Middle frontal gyrus (tissue), 1 donor: ENCODE results near the gene RAD9A.

Experiments
- DNase-seq: peaks from one replicate; pipeline ENCODE4 v3.0.0-alpha.2; 2015; ENCODE audit warnings: low spot score; ENCODE audit errors: extremely low spot score

The RAD9A gene

GRCh38 chr11:67356864-67357561, 34.8 kb upstream of the RAD9A start:
- peak; percentile 38 for DNase-seq

DNA sequence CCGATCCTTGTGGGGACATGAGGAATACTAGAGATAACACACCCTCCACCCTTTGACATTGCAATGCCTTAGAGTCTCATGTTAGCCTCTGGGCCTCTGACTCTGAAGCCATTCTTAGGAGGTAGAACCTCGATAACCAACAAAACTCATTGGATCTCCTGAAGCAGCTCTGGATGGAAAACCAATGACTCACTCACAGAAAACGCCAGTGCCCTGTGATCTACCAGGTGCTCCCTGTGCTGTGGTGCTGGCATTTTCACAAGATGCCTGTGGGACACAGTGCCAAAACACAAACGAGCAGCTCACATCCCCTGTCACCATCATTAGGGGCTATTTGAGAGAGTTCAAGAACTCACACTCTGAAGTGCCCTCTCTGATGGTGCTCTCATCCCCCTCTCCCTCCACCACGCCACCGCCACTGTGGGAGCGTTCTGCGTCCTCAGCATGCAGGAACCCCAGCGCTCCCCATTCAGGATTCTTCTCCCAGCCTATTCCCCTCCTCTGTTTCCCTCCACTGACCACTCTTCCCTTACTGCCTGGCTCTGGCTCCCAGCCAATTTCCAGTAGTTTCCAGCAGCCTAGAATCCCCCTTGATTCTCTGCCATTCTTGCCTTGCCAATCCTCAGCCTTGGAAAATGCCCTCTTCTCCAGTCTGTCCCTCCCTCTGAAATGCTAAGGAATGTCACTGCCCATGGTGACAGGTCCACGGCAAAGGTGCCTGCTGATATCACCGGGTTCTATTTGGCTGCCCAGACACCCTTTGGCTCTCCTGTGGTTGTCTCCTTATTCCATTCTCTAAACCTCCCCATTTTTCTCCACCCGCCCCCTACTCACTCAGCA, 33.7 kb upstream of the RAD9A start:
- no peak for DNase-seq

DNA sequence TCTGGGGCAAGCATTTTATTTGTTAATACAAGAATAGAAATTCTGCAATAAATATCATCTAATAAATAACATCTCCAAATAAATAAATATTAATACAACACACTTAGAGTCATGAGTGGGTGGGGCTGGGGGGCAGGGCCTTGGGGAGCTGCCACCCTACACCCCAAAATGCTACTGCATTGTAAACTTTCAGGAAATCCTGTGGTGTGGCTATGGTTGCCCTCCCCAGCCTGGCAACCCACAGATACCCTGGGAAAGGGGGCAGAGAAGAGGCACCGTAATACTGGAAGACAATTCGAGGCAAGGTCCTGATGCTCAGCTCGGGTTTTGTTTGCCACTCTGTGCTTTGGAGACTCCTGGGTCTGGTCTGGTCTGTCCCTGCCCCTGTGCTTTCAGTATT, 27.6 kb upstream of the RAD9A start:
- DNase-seq = no peak

GRCh38 chr11:67364783-67365722, 26.7 kb upstream of the RAD9A start:
- no peak for DNase-seq

DNA sequence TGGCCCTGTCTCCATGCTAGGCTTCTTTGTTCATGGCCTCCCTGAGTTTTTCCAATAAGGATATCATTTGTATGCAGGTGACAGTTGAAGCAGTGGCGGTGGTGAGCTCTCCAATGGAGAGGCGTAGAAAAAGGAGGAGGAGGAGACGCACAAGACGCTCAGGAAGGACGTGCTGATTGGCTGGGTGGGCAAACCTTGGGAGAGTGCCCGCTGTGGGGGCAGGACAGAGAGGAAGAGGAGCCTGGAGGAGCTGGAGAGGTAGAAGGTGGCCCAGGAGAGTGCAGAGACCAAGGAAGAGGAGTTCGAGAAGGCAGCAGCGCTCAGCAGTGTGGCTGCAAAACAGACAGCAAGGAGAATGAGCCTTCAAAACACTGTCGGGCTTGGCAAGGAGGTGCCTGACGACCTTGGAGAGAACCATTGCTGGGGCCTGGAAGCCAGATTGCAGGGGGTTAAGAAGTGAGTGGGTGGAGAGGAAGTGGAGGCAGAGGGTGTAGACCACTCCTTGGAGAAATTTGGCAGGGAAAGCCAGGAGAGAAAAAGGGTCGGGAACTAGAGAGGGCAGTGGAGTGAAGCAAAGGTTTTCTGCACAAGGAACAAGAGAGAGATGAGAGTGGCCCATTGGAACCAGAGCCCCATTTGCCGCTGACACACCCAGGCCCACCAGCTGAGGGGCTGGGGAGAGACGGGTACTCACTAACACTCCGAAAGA, 25.9 kb upstream of the RAD9A start:
- no peak for DNase-seq

DNA sequence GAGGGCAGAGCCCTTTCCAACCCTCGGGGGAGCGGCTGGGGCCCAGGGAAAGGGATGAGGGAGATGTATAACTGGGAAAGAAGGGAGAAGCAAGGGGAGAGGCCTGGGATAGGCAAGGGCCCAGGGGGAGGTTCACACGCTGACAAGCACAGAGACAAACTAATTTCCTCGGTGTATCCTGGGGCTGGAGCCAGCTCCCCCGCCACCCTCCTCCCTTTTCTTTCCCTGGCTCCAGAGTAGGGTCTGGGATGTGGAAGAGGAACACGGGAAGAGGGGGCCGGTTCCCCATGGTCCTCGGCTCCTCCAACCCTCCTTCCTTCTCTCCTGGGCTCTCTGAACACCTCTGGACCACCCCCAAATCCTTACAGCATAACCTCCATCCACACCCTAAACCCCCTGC, 25.2 kb upstream of the RAD9A start:
- no peak for DNase-seq

- no peak for DNase-seq
Observed at GRCh38 chr11:67366961-67367760, 24.6 kb upstream of the RAD9A start.

GRCh38 chr11:67367761-67368227, 24.0 kb upstream of the RAD9A start:
- DNase-seq = no peak

DNA sequence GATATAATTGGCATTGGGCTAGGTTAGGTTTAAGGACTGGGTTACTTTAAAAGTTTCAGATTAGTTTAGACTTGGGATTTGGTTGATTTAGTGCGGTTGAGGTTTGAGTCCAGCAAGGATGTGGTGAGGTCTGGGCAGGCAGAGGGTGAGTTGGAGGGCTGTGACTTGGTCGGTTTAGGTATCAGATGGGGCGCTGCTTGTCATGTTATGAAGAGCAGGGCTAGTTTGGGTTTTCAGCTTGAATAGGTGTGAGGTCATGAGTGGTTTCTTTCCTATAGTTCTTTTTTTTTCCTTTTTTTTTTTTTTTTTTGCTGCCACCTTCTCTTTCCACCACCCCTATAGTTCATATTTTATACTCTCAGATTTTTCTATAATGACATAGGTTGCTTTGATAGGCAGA, 23.2 kb upstream of the RAD9A start:
- no peak for DNase-seq

- no peak for DNase-seq
Observed at GRCh38 chr11:67369275-67369674, 22.5 kb upstream of the RAD9A start.

DNA sequence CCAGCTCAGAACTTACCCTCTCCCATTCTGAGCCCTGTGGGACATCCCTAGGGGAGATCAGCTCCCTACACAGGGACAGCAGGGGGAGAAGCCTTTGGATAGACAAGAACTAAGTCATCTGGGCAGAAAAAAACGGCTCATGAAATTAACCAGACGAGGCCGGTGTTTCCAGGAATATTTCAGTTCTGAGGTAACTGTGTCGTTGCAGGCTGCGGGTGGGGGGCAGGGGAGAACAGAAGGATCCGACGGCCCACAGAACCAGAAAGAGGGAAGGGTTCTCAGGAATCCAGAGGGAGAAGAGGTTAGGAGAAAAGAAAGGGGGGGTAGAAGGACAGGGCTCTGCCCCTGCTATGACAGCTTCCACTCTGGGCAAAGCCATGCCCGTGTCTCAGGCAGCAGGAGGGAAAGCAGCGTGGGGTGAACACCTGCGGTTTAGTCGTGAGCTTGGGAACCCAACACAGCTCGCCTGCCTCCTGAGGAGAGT, 21.9 kb upstream of the RAD9A start:
- no peak for DNase-seq

DNA sequence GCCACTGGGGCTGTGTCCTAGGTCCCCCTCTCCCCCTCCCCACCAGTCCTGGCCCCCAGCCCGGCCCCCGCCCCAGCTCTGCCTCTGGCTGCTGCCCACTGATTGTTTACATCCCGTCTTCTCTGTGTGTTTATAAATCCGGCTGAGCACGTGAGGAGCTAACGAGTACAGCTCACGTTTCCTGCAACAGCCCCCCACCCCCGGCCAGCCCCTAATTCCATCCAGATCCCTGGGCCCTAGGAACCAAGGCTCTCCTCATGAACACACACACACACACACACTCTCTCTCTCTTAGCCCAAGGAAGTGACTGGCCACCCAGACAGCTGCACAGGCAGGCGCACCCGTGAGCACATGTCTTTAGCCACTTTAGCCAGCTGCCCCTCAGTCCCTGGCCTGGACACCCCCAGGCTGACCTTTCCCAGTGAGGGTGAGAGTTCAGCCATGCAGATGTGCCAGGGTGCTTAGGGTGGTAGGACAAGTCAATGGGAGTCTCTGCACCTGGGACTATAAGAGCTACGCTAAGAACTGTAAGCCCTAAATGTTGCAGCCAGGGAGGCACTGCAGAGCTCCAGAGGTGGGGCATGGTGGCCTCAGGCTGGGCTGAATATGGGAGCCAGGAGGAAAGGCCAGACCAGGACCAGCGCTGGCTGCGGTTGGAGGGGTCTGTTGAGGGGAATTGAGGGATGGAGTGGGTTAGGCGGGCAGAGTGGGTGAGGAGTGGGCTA, 21.3 kb upstream of the RAD9A start:
- no peak for DNase-seq

DNA sequence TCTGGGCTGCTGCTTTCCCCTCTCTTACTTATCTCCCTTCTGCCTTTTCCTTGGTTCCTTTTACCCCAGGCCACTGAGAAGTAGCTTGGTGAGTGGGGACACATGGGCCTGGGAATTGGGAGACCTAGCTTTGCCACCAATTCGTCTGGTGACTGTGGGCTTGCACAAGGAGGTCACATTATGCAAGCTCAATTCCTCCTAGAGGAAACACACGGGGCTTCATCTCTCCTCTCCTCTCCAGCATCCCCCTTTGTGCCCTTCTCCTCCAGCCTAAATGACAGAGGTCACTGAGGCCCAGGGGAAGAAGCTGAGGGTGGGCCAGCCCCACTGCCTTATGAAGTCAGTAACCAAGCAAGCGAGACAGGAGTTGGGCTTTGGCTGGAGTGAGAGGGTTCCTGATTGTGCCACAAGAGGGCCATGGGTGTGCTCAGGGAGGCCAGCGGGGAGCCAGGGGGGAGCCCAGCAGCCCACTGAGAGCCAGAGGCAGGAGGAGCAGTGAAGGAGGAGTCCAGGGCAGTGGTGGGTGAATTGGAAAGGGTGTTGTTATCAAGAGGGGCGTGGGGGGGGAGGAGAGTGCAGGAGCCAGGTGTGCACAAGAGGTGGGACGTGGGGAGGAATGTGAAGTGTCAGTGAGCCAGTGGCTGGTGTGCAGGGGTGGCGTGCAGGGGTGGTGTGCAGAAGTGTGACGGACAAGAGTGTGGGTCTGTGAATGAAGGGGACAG, 20.4 kb upstream of the RAD9A start:
- DNase-seq = no peak

GRCh38 chr11:67371911-67372320, 19.9 kb upstream of the RAD9A start:
- DNase-seq = no peak

DNA sequence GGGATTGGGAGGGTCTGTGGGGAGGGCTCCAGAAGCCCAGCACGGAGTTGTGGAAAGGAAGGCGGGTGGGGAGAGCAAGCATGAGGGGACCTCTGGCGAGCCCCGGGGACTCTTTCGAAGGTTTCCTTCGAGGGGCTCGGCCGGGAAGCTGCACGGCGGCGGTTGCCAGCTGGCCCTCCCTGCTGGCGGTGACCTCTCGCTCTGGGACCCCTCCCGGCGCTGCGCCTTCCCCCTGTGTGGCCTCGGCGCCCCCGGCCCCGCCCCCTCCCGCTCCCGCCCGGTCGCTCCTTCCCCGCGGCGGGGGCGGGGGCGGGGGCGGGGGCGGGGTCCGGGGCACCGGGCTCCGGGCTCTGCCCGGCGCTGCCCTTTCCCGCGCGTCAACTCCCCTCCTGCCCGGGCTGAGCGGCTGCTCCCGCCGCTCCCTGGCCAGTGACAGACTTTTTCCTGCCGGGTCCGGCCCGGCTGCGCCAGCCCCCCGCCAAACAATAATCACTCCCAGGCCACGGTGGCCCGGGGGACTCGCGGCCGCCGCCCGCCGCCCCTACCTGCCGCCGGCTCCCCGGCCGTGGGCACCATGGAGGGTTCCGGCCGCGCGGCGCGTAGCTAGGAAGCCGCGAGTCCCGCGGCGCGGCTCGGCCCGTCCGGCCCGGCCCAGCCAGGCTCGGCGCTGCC, 19.3 kb upstream of the RAD9A start:
- DNase-seq = no peak

GRCh38 chr11:67372993-67373647, 18.7 kb upstream of the RAD9A start, which contains the start of gene CLCF1:
Gene CLCF1 (minus strand): TSS chr11:67373598. CDS start chr11:67373539, 59 bp downstream.
- no peak for DNase-seq
